Neural cell (in vitro differentiated cells): ENCODE measurements around the gene TSPAN3.

Source experiments
- CTCF ChIP-seq: fragments of 450-650 bp; IDR thresholded peaks from 2 replicates; pipeline ENCODE4 v1.5.1; 2014; ENCODE audit warnings: antibody characterized with exemption, mild to moderate bottlenecking, moderate library complexity; ENCODE audit not compliant: poor library complexity, severe bottlenecking
- EP300 ChIP-seq: fragments of 450-650 bp; conservative IDR thresholded peaks from 2 replicates; pipeline ENCODE4 v1.6.1; 2014; ENCODE audit warnings: antibody characterized with exemption, mild to moderate bottlenecking, moderate library complexity; ENCODE audit not compliant: poor library complexity, severe bottlenecking
- EZH2 ChIP-seq: fragments of 200-600, 300-800 bp; shearing (Covaris generic), sonication (generic); IDR thresholded peaks from 2 replicates; pipeline ENCODE4 v1.6.1; 2014; ENCODE audit warnings: antibody characterized with exemption, low read length, borderline replicate concordance, mild to moderate bottlenecking; ENCODE audit not compliant: insufficient read depth, poor library complexity, severe bottlenecking
- MXI1 ChIP-seq: fragments of 450-650 bp; conservative IDR thresholded peaks from 2 replicates; pipeline ENCODE4 v1.6.1; 2014; ENCODE audit warnings: antibody characterized with exemption, mild to moderate bottlenecking; ENCODE audit not compliant: poor library complexity, severe bottlenecking
- POLR2AphosphoS5 ChIP-seq: IDR thresholded peaks from 2 replicates; pipeline ENCODE4 v1.6.1; 2012
- REST ChIP-seq: IDR thresholded peaks from 2 replicates; pipeline ENCODE4 v1.6.1; 2012; ENCODE audit warnings: borderline replicate concordance
- TAF1 ChIP-seq: IDR thresholded peaks from 2 replicates; pipeline ENCODE4 v1.6.1; 2012; ENCODE audit warnings: low read depth

- TF ChIP-seq TAF1 (no peak), REST (no peak), EP300 (no peak), CTCF (no peak), POLR2AphosphoS5 (no peak), MXI1 (no peak), EZH2 (no peak)
Measured at GRCh38 chr15:77034695-77035489, 36.0 kb downstream of the TSPAN3 start.
